Caki2 (cell line): ENCODE results near the gene MAPK14. TPM values are rescaled to one million over a fixed set of nuclear protein-coding genes. Genes with fewer than 3 reads are reported as not detected.
"Not testable (repeated sequence)": the region's sequence is repeated elsewhere in the genome, so short reads cannot be mapped to it uniquely, and the experiment has no call there.

Experiments
- DNase-seq: peaks from one replicate; pipeline ENCODE4 v3.0.0-alpha.2; 2015; ENCODE audit warnings: low read depth
- in situ Hi-C: cut with HindIII; loops from 2 replicates; pipeline ENCODE4 v1.10.0; 2016; ENCODE audit warnings: low sequenced_read_pairs, low pct_unique_long_range_greater_than_20kb, mixed read lengths
- total RNA-seq: library from RNA; depleted of rRNA; stranded (reverse); fragments of >200 nt; shearing (Covaris generic); gene quantifications from 2 replicates; pipeline ENCODE4 v1.2.3, GENCODE V29; 2014; ENCODE audit warnings: low replicate concordance; rRNA removed

The MAPK14 gene
- 27.0 and 40.4 TPM in 2 replicates for total RNA-seq

GRCh38 chr6:36027501-36028087 is at the start of gene MAPK14:
Gene MAPK14 (plus strand): TSS chr6:36027808. CDS start chr6:36028158, 350 bp downstream.
- DNase-seq = peak; percentile 100
- in situ Hi-C loops = no loop called here

GRCh38 chr6:35980126-35980525 is 47.5 kb upstream of the MAPK14 start:
- in situ Hi-C loops = not testable (repeated sequence)

DNA sequence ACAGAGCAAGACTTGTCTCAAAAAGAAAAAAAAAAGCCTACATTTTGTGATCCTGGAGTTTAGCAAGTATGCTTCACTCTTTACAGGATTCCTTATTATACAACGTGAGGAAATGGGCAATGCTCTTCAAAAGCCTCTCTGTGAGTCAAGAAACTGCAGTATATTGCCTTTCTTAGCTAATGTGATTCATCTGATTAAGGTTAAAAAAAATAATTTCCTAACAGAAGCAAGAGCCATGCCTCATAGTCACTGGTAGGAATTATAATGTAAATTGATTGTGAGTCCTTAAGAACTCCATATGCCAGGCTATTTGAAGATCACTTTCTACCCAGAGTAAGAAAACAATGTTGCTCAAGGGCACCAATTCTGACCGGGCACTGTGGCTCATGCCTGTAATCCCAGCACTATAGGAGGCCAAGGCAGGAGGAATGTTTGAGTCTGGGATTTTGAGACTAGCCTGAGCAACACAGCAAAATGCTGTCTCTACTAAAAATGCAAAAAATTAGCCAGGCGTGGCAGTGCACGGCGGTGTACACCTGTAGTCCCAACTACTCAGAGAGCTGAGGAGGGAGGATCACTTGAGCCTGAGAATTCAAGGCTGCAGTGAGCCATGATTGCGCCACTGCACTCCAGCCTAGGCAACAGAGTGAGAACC is 46.5 kb upstream of the MAPK14 start:
- in situ Hi-C loops = no loop called here

More at GRCh38 chr6:35980126-35980525, 47.5 kb upstream of the MAPK14 start:
- DNase-seq = not testable (repeated sequence)

DNA sequence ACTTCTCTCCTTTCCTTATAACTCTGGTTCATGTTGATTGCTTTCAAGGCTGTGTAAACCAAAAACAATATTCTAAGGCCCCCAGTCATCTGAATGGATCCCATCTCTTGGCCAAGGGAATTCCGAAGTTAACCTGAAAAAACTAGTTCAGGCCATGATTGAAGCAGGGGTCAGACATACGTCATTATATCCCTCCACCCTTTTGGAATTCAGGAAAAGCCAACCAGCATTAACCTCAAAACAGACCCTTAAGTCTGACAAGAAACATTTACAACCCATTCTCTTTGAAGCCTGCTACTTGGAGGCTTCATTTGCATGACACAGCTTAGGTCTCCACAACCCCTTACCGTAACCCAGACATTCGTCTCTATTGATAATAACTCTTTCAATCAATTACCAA is 42.9 kb upstream of the MAPK14 start:
- in situ Hi-C loops = no loop called here
- no peak for DNase-seq

More for the DNA sequence above, 46.5 kb upstream of the MAPK14 start:
- no peak for DNase-seq

DNA sequence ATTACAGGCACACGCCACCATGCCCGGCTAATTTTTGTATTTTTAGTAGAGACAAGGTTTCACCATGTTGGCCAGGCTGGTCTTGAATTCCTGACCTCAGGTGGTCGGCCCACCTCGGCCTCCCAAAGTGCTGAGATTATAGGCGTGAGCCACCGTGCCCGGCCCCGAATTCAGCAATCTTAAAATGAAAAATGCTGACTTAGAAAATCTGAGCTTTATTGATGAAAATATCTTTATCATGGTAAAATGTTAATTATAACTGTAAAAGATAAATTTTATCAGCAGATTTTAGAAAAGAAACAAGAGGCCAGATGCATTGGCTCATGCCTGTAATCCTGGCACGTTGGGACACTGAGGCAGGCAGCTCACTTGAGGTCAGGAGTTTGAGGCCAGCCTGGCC is 39.6 kb upstream of the MAPK14 start:
- in situ Hi-C loops, DNase-seq: not testable (repeated sequence)

DNA sequence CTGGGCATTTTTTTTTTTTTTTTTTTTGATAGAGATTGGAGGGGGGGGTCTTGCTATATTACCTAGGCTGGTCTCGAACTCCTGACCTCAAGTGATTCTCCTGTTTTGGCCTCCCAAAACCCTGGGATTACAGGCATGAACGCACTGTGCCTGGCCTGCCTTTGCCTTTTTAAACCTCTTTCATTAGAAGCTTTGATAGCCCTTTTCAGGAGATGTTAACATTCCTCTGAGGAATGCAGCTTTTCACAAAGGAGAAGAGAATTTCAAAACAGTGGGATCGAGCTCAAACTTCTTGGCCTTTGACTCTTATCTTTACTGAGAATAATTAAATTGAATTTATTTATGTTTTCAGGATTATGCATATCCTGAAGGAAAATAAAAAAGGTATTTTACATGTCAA is 34.5 kb upstream of the MAPK14 start:
- in situ Hi-C loops = no loop called here
- no peak for DNase-seq

GRCh38 chr6:36000451-36000850 is 27.2 kb upstream of the MAPK14 start:
- in situ Hi-C loops = no loop called here
- no peak for DNase-seq

- DNase-seq = no peak
- in situ Hi-C loops = no loop called here
Measured at GRCh38 chr6:36015666-36016065, 11.9 kb upstream of the MAPK14 start.

DNA sequence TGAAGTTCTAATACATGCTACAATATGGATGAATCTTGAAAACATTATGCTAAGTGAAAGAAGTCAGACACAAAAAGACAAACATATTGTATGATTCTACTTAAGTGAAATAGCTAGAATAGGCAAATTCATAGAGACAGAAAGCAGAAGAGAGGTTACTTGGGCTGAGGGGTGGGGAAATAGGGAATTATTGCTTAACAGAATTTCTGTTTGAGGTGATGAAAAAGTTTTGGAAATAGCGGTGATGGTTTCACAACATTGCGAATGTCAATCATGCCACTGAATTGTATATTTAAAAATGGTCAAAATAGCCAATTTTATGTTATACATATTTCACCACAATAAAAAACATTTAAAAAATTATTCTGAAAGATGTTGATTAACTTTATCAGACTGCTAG is 9.3 kb upstream of the MAPK14 start:
- in situ Hi-C loops = no loop called here
- DNase-seq = no peak

GRCh38 chr6:36019167-36019566 is 8.4 kb upstream of the MAPK14 start:
- in situ Hi-C loops = no loop called here
- no peak for DNase-seq

DNA sequence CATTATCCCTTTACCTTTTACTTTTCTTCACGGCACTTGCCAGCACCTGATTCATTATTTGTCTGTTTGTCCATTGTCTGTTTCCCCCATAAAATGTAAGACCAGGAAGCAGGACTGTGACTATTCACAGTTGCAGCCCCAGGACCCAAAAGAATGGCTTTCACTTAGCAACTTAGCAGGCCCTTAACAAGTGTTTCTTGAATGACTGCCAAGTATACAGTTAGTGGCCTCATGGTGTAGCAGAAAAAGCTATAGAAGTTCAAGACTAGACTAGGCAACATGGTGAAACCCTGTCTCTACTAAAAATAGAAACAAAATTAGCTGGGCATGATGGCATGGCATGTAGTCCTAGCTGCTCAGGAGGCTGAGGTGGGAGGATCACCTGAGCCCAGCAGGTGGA is 7.5 kb upstream of the MAPK14 start:
- DNase-seq = no peak
- in situ Hi-C loops = no loop called here

DNA sequence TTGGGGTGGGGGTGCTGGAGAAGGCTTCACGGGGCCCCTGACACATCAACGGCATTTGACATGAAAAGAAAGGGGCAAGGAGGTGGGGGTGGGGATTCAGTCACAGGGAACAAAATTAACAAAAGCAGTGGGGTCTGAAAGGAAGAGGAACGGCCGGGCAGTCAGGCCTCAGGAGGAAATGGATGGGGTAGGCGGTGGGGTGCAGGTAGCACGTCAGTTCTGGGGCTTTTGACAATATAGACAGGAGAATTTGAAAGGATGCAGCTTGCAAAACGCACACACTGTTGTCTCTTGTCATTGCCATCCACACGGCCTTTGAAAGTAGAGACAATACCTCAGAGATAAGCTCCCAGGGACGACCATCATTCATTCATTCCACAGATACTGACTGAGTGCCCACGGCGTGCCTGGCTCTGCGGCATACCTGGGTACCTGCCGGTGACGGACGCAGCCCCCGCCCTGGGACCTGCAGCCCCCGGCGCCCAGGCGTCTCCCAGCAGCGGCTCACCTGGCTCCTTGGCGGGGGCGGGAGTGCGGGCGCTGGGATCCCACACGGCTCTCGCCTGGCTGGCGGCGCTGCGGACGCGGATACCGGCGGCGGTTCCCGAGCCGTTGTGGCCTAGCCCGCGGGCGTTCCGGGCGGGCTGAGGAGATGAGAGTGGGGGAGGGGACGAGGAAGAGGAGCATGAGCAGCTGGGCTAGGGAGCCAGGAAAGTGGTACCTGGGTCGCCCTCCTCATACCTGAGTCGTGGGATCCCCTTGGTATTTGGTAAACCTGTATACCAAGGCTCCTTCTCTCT is 3.4 kb upstream of the MAPK14 start, which contains the start of gene SLC26A8:
SLC26A8 (minus strand) TSS at position 646 of the 800 bp plus-strand sequence. CDS start 4,934 bp downstream, outside the sequence.
- in situ Hi-C loops = no loop called here
- DNase-seq = no peak

- DNase-seq = no peak
- in situ Hi-C loops = no loop called here
Measured at GRCh38 chr6:36025260-36025931, 2.2 kb upstream of the MAPK14 start.

DNA sequence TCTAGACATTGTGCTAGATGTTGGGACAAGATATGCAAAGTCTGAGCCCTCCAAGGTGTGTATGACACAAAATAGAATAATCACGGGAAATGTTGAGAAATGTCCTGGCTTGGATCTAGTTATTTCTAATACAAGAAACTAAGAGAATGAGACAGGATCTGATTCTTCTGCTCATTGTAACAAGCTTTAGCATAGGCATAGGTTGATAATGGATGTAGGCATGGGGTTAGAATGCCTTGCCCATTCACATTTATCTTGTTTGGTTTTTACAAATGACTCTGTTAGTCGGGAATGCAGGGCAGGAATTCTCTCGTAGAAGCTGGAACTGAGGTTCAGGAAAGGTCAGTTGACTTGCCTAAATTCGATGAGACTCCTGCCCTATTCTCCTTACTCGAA is 1.7 kb upstream of the MAPK14 start:
- in situ Hi-C loops = no loop called here

DNA sequence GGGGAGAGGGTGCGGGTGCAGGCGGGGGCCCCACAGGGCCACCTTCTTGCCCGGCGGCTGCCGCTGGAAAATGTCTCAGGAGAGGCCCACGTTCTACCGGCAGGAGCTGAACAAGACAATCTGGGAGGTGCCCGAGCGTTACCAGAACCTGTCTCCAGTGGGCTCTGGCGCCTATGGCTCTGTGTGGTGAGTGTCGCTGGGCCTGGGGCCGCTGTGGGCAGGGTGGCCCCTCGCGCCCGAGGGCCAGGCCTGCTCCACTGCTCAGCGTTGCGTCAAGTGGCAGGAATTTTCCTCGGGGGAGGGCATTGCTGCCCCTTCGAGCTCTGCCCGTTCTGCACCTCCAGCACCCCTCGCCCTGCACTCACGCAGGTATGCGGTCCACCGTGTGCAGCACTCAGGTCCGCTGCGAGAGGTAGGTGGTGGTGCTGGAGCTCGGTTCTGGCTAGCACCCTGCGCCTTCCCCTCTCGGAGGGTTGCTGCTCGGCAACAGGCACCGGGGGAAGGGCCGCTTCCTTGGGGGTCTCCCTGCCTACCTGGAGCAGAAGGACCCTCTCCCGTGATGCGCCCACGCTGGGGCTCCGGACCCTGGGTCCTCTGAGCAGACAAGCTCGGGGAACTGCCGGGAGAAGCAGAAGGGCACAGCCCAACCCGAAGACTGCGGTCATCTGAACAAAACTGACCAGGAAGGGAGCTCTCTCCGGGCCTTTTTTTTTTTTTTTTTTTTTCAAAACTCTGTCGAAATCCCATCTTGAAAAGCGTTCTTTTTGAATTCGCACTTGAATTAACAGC is 674 bp downstream of the MAPK14 start:
- peak; percentile 64 for DNase-seq
- in situ Hi-C loops = no loop called here

More for the DNA sequence above, 1.7 kb upstream of the MAPK14 start:
- DNase-seq = no peak

DNA sequence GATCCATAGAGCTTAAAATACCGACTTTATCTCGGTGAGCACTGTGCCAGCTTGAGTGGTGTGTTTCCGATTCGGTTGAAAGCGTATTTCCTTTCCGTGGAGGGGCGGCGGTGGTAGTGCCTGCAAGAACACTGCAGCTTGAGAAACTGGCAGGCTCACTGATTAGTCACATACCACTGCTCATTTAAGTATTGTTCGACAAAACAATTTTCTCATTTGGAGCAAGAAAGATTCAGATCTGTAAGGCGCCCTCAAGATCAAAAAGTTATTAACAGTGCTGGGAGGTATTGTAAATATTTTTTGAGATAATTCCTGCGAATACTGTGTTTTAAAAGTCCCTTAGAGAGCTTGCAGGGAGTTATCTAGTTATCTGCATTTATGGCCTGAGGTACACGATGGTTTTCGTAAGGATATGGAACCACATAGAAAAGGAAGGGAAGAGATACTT is 1.3 kb downstream of the MAPK14 start:
- in situ Hi-C loops = no loop called here
- peak; percentile 65 for DNase-seq

DNA sequence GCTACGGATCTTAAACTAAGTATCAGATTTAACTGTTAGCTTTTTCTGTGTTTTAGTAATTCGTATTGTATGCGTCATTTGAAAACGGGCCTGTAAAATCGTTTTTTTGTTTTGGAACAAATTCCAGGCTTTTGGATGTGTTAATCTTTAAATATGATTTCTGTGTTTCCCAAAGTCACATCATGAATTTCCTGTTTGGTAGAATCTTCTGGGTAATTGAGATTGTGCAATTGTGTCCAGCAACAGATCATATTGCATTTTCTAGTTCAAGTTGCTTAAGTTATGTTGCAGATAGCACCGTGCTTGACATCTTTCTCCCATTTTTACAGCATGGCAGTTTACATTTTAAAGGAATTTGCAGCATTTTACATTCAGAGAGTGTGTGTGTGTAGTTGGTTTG is 1.9 kb downstream of the MAPK14 start:
- no peak for DNase-seq
- in situ Hi-C loops = no loop called here

GRCh38 chr6:36032261-36032660 is 4.7 kb downstream of the MAPK14 start:
- DNase-seq = no peak
- in situ Hi-C loops = no loop called here
